Measurements from ENCODE around the gene ERVV-1.

DNA sequence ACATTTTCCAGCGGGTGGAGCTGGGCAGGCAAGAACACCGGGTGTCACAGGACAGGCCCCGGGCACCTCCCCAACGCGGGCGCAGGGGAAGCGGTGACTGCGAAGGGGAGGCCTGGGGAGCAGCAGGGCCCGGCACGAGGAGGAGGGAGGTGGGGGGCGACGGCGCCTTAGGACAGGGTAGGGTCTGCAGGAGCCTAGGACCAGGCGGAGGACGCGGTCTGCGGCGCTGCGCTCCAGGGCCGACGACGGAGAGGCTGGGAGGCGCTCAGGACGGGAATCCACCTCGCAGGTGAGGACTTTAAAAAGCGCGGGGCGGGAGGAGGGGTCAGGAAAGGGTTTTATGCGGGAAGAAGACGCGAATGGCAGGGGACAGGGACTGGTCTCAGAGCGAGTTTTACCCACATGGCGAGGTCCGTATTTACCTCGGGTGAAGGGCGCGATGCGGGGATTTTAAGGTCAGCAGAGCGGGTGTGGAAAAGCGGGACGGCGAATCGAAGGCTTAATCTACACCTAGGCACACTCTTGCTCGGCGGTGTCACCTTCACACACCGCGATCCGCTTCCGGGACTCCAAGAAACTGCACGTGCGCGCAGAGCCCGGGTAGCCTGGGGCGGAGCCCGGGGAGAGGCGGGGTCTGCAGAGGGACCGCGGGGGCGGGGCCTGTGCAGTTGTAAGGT lies 44.3 kb downstream of the ERVV-1 start:
- TF ChIP-seq POLR2A (IDR thresholded peaks at IDR 0.05; ENCODE audit: low read depth, low read length) (no peak), POLR2AphosphoS5 (IDR thresholded peaks at IDR 0.05; ENCODE audit: low read depth, low read length) (no peak)

Measured in GM12892 (cell line).